ENCODE data around the gene PSMA5.
"Not testable (repeated sequence)": the region's sequence is repeated elsewhere in the genome, so short reads cannot be mapped to it uniquely, and the experiment has no call there.

The PSMA5 gene

GRCh38 chr1:109426281-109427170 is at the start of gene PSMA5:
Gene PSMA5 (minus strand): TSS chr1:109426448. CDS start chr1:109426330, 118 bp downstream.
- DNase-seq, result peak; percentile 92 to 98

- no peak for DNase-seq
Measured at GRCh38 chr1:109475261-109475660, 49.0 kb upstream of the PSMA5 start.

- DNase-seq, result no peak
Measured at GRCh38 chr1:109474697-109475096, 48.4 kb upstream of the PSMA5 start.

GRCh38 chr1:109473284-109474057 is 47.2 kb upstream of the PSMA5 start:
- not testable (repeated sequence) for DNase-seq

DNA sequence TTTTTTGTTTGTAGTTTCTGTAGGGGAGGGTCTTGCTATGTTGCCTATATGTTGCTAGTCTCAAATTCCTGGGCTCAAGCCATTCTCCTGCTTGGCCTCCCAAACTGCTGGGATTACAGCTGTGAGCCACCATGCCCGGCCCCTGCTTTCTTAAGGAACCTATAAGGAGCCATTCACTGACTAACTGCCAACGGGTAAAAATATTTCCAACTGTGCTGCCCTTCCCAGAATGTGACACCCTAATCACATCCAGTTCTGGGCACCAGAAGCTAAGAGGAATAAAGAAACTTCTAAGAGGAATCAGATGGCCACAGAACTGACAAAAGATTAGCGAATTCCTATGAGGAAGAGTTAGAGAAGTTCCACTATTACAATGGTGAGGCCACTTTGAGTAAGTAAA is 46.5 kb upstream of the PSMA5 start:
- DNase-seq, result no peak

DNA sequence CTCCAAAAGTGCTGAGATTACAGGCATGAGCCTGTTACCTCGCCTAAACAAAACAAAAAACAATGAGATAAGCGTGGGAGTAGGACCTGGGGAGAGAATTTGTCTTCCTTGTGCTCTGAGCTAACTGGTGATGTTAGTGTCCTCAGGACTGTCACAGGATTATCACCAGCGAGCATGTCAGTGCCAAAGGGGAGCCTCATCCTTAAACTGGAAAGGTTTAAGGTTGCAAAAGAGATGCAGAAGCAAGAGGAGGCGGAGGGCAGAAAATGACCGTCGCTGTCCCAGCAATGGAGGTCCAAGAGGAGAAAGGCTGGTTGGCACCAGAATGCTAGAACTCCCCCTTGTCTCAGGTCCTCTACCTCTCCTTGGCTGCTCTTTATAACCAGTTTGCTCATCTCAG is 44.0 kb upstream of the PSMA5 start:
- no peak for DNase-seq

GRCh38 chr1:109468903-109469302 is 42.7 kb upstream of the PSMA5 start:
- no peak for DNase-seq

DNA sequence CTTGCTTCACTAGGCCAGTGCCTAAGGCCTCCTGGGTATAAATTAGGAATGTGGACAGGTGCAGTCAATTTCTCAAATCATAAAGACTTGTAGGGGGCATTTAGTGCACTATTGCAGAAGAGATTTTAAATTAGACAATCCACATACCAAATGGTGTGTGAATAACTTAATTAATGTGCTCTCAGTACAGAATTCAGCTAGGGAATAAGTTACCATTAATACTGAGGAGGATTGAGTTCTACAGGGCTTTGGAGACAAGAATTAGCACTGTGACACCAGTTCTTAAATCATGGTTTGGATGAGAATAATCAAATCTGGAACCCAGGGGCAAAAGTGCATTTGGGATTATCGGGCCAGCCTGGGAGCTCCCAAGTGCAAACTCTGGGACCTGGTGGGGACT is 41.8 kb upstream of the PSMA5 start:
- no peak for DNase-seq

GRCh38 chr1:109467301-109467777 is 41.1 kb upstream of the PSMA5 start:
- no peak for DNase-seq

DNA sequence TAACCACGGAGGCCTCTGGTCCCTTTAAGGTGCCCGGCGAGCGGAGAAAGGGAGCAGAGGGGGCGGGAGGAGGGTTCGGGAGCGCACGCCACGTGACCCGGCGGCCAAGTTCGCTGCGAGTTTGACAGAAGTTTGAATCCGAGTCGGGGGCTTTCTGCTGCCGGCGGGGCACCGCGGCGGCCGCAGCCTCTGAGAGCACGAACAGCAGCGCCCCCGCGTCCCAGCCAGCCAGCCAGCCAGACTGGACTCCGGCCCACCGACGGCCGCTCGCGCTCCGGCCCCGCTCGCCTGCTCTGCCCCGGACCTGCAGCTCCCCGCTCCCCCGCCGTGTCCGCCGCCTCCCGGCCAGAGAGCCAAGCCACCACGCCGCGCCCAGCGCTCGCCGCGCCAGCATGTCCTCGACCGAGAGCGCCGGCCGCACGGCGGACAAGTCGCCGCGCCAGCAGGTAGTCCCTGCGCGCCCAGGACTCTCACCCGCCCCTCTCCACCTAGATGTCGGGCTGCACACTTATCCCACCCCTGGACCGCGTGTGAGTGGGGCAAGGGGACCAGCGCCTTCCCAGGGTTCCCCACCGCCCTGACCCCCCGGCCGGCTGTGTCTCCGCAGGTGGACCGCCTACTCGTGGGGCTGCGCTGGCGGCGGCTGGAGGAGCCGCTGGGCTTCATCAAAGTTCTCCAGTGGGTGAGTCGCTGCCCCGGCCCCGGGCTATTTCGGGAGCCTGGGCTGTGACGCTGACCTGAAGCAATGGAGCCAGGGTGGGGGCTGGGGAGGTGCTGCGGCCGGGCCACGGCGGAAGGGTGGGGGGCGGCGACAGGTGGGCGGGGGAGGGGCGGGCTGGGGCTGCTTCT is 40.4 kb upstream of the PSMA5 start, which contains the start of gene SYPL2:
Gene SYPL2 (plus strand): TSS at position 95 of the 849 bp plus-strand sequence. CDS start 298 bp downstream, at position 393.
- peak in 1 of 2 experiments; percentile 10 for DNase-seq

GRCh38 chr1:109466125-109466451 is 39.8 kb upstream of the PSMA5 start:
- no peak for DNase-seq

DNA sequence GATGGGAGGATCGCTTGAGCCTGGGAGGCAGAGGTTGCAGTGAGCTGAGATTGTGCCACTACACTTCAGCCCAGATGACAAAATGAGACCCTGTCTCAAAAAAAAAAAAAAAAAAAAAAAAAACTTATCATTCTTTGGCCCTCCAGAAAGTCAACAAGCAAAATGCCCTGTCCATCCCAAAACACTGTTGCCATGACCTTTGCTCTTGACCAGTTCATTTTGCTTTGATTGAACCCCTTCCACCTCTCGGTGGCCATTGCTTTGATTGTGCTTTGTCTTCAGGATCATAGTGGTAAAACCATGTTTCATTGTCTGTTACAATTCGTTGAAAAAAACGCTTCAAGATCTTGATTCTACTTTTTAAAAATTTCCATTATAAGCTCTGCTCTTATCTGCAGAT is 31.6 kb upstream of the PSMA5 start:
- no peak for DNase-seq

DNA sequence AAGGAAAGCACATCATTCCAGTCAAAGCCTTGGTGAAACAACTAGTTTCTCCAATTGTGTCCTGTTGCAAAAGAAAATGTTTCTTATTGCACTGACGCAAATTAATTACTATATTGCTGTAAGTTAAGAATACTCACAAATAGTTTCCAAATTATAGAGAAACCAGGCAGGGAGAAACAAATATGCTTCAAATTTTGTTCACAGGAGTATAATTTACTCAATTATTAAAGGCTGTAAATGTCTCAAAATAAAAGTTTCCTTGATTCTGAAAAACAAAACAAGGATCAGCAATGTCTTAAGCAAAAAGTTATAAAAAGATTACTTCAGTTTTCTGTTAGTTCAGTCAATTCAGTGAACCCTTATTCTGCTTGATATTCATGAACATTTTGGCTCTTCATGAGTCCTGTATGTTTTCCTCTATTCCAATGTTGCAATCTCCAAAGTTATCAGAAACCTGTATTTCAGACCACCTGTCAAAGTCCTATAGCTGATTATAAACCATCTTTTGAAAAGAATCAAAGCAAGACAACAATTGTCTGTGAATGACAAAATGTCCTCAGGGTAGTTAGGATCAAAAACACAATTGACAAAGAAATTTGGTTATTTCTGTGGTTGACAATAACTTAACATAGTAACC is 28.4 kb upstream of the PSMA5 start:
- DNase-seq, result no peak

- no peak for DNase-seq
Measured at GRCh38 chr1:109447524-109447923, 21.3 kb upstream of the PSMA5 start.

GRCh38 chr1:109445949-109446695 is 19.9 kb upstream of the PSMA5 start:
- DNase-seq, result not testable (repeated sequence)

GRCh38 chr1:109444346-109444745 is 18.1 kb upstream of the PSMA5 start:
- DNase-seq, result no peak

- DNase-seq, result no peak
Measured at GRCh38 chr1:109443476-109443875, 17.2 kb upstream of the PSMA5 start.

- DNase-seq, result no peak
Measured at GRCh38 chr1:109441069-109441468, 14.8 kb upstream of the PSMA5 start.

DNA sequence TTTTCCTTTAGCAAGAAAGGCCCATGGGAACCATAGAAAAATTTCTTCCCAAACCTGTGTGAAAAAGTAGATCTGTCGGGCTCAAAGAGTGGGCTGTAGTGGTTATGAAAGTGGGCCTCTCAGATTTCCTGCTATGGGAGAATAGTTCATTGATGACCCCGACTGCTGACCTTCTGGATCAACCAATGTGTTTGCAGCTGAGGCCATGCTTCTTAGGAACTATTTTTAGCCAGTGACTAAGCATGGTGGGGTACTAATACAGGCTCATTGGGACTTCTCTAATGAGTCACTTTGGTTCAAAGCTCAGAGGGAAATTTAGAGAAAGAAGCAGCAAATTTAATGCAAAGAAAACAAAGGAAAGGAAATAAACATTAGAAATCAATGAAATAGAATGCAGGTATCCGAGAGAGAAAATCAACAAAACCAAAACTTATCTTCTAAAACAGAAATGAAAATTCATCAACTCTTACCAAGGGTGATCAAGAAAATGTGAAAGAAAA is 12.6 kb upstream of the PSMA5 start:
- DNase-seq, result no peak

- no peak for DNase-seq
Measured at GRCh38 chr1:109434484-109434883, 8.2 kb upstream of the PSMA5 start.

GRCh38 chr1:109433322-109433721 is 7.1 kb upstream of the PSMA5 start:
- no peak for DNase-seq

All from NCI-H1930 (cell line).